B cell (primary cell): ENCODE measurements around the gene CBX1. TPM values are rescaled to one million over a fixed set of nuclear protein-coding genes. Genes with fewer than 3 reads are reported as not detected.
A peak's percentile ranks its signal among the peaks of the same experiment; 100 is the strongest.

ENCODE experiments used
- ATAC-seq: fragments of 200-7000 bp; cut with Tn5 transposase; one replicate; pipeline ENCODE4 v1.10.0; 2021; ENCODE audit warnings: low read depth, mild to moderate bottlenecking, moderate number of reproducible peaks, moderate library complexity
- CTCF ChIA-PET: fragments of 350-600 bp; sonication (Branson Sonifier 250); formaldehyde crosslinking; loops from one replicate; lab custom pipeline; 2021; ENCODE audit warnings: antibody characterized with exemption, inconsistent platforms; lab: Charles Lee
- POLR2A ChIA-PET: fragments of 350-600 bp; sonication (Branson Sonifier 250); formaldehyde crosslinking; loops from one replicate; lab custom pipeline; 2021; ENCODE audit warnings: antibody characterized with exemption; lab: Charles Lee
- DNase-seq: peaks from one replicate; pipeline ENCODE4 v3.0.0; 2013
- H2AFZ ChIP-seq: 2 replicates; pipeline ENCODE4 v1.6.1; 2012; ENCODE audit warnings: mild to moderate bottlenecking, low read depth, low read length; ENCODE audit not compliant: insufficient read depth, poor library complexity, severe bottlenecking
- H3K27ac ChIP-seq, 2 donors: 1 replicate in 1 of 2; 2 replicates in 1 of 2; pipeline ENCODE4 v1.5.1; 2012 to 2013; ENCODE audit warnings: low read length in 2 of 2, mild to moderate bottlenecking in 2 of 2, moderate library complexity in 1 of 2
- H3K27me3 ChIP-seq, 4 experiments: fragments of 200-600 bp in 1 of 4; sonication (generic) in 1 of 4; replicated peaks in 1 of 4; 1 replicate in 2 of 4; 2 replicates in 2 of 4; pipeline versions ENCODE4 v1.6.1 to v1.7.0; 2013 to 2016; ENCODE audit warnings: low read length in 3 of 4, mild to moderate bottlenecking in 2 of 4, mixed read lengths in 1 of 4, moderate library complexity in 1 of 4; ENCODE audit not compliant: insufficient read depth in 4 of 4, control insufficient read depth in 3 of 4; ENCODE audit errors: control extremely low read depth in 1 of 4
- H3K36me3 ChIP-seq, 2 experiments: replicated peaks in 1 of 2; 1 replicate in 1 of 2; 2 replicates in 1 of 2; pipeline versions ENCODE4 v1.6.1 to v1.7.1; 2013; ENCODE audit warnings: low read length in 1 of 2; ENCODE audit not compliant: insufficient read depth in 2 of 2, control insufficient read depth in 1 of 2; ENCODE audit errors: control extremely low read depth in 1 of 2, extremely low read depth in 1 of 2
- H3K4me1 ChIP-seq, 2 donors: fragments of 200-600 bp in 1 of 2; sonication (generic) in 1 of 2; 1 replicate in 1 of 2; 2 replicates in 1 of 2; pipeline versions ENCODE4 v1.5.1 to v1.6.1; 2013 to 2017; ENCODE audit warnings: low read length in 2 of 2; ENCODE audit not compliant: control insufficient read depth in 2 of 2, insufficient read depth in 2 of 2
- H3K4me2 ChIP-seq: replicated peaks from 2 replicates; pipeline ENCODE3; 2012; ENCODE audit warnings: mild to moderate bottlenecking, low read depth, low read length; ENCODE audit not compliant: poor library complexity, severe bottlenecking
- H3K4me3 ChIP-seq, 5 experiments: fragments of 200-600 bp in 1 of 5; sonication (generic) in 1 of 5; 1 replicate in 3 of 5; 2 replicates in 2 of 5; pipeline versions ENCODE4 v1.5.1 to v1.7.0; 2011 to 2016; ENCODE audit warnings: low read length in 4 of 5, mild to moderate bottlenecking in 4 of 5, low read depth in 2 of 5, control low read depth in 1 of 5, moderate library complexity in 1 of 5; ENCODE audit not compliant: insufficient read depth in 1 of 5; ENCODE audit errors: control extremely low read depth in 1 of 5, extremely low read depth in 1 of 5
- H3K79me2 ChIP-seq: fragments of 200-600 bp; sonication (generic); one replicate; pipeline ENCODE4 v1.6.0; 2016; ENCODE audit warnings: low read length; ENCODE audit not compliant: control insufficient read depth, insufficient read depth
- H3K9ac ChIP-seq: fragments of 200-600 bp; sonication (generic); 2 replicates; pipeline ENCODE4 v1.6.1; 2017; ENCODE audit warnings: mild to moderate bottlenecking, low read length, moderate library complexity
- H3K9me3 ChIP-seq, 3 donors: one replicate each; pipeline versions ENCODE4 v1.6.1 to v1.7.1; 2013; ENCODE audit warnings: low read length in 2 of 3; ENCODE audit not compliant: control insufficient read depth in 2 of 3, insufficient read depth in 1 of 3; ENCODE audit errors: control extremely low read depth in 1 of 3
- H4K20me1 ChIP-seq: 2 replicates; pipeline ENCODE4 v1.6.0; 2012; ENCODE audit warnings: mild to moderate bottlenecking, low read length; ENCODE audit not compliant: insufficient read depth, control insufficient read depth, poor library complexity, severe bottlenecking
- H3K27ac Mint-ChIP-seq: one replicate; pipeline ENCODE4 v1.8.0; 2021; ENCODE audit warnings: mixed read lengths
- H3K27me3 Mint-ChIP-seq: one replicate; pipeline ENCODE4 v1.8.0; 2021; ENCODE audit warnings: mixed read lengths
- H3K4me1 Mint-ChIP-seq: one replicate; pipeline ENCODE4 v1.8.0; 2021; ENCODE audit warnings: mixed read lengths
- H3K4me3 Mint-ChIP-seq: one replicate; pipeline ENCODE4 v1.8.0; 2021; ENCODE audit warnings: mixed read lengths
- H3K9me3 Mint-ChIP-seq: one replicate; pipeline ENCODE4 v1.8.0; 2022; ENCODE audit warnings: mixed read lengths; ENCODE audit not compliant: insufficient read depth
- EZH2 ChIP-seq: IDR thresholded peaks from 2 replicates; pipeline ENCODE4 v1.6.1; 2012; ENCODE audit warnings: borderline replicate concordance, low read depth, mild to moderate bottlenecking, moderate library complexity, low read length; ENCODE audit not compliant: insufficient read depth, poor library complexity, severe bottlenecking
- WGBS: methylation state at CpG from one replicate; pipeline ENCODE4 v1.1.5; 2013; ENCODE audit warnings: missing lambda C conversion rate; ENCODE audit not compliant: insufficient coverage; 5-methylcytosine and 5-hydroxymethylcytosine counted together
- intact Hi-C: fragments of 100-400 bp; cut with micrococcal nuclease; formaldehyde crosslinking; loops from one replicate; pipeline ENCODE4 v1.10.0; 2022
- polyA plus RNA-seq: library from polyadenylated mRNA; depleted of rRNA; stranded (reverse); fragments of >200 nt; gene quantifications from 2 replicates; pipeline ENCODE4 v1.2.3, GENCODE V29; 2012
- total RNA-seq, 2 donors: library from RNA; stranded (reverse); fragments of 120-200 nt in 1 of 2; gene quantifications; 1 replicate in 1 of 2; 2 replicates in 1 of 2; pipeline versions ENCODE4 v1.2.3 to v1.2.4, GENCODE V29; 2013 to 2022
- TF ChIP-seq, protein P1 (sequence below): fragments of 200-600 bp; IDR thresholded peaks from one replicate; pipeline ENCODE4 v1.8.0; 2022; ENCODE audit warnings: antibody characterized with exemption, mild to moderate bottlenecking

Gene CBX1
- total and polyA plus RNA-seq, 2 donors (not counting 1 experiment from before 2014, with no cell fraction given): 9.4 to 33.1 TPM

DNA sequence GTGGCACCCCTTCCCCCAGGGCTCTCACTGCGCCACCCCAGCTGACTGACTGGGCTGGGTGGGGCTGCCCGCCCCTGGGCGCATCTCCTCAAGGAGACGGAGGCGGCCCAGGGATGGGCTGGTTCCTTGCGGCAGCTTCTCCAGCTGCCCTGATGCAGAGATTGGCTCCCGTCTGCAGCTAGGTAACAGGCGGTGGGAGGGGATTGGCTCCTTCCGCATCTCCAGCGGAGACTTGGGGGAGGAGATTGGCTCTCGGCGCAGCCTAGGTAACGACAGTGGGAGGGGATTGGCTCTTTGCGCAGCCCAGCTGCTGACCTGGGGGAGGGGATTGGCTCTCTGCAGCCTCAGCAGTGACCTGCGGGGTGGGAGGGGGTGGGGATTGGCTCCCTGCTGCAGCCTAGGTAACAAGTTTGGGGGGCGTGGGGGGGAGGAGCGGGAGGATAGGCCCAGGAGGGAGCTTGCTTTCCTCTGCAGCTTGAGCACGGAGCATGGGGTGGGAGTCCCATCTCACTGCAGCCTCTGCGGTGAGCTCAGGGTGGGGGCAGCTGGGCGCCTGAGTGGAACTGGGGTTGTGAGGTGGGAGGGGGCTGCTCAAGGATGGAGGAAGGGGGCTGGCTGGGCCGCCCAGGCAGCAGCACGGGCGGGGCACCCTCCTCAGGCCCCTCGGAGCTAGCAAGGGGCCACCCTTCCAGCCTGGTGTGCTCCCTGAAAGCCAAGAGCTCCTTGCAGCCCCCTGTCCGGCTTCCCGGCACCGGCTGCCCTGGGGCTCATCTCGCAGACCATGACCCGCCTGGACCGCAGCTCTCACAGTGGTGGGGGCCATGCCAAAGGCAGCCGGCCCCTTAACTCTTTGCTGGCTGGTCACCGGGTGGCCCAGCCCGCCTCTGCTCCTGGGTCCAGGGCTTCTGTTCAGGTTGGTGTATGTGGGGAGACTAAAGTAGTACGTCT, 46.8 kb downstream of the CBX1 start:
- Histone ChIP-seq H3K9ac (no peak overlapping the region), H4K20me1 (peaks cover 69% of the 10 kb centered on the region), H2AFZ (no peak overlapping the region), H3K79me2 (peaks cover 68% of the 10 kb centered on the region), H3K9me3 (no peaks in the 10 kb centered on the region), H3K27ac (peak overlapping the region in 1 of 2 donors; percentile 76), H3K4me2 (peak overlapping the region; percentile 63), H3K27me3 (no peaks in the 10 kb centered on the region), H3K36me3 (peaks cover 4 to 69% of the 10 kb centered on the region in 2 experiments), H3K4me1 (peaks cover 31 to 41% of the 10 kb centered on the region in 2 donors), H3K4me3 (no peak overlapping the region)
- Mint-ChIP-seq H3K4me3 (peak overlapping the region; percentile 77), H3K9me3 (no peaks in the 10 kb centered on the region), H3K27me3 (no peaks in the 10 kb centered on the region), H3K4me1 (peaks cover 62% of the 10 kb centered on the region), H3K27ac (peak overlapping the region; percentile 91)
- intact Hi-C loops: no loop called here
- DNase-seq: no peak
- no peak for TF ChIP-seq EZH2
- TF ChIP-seq, protein P1, sequence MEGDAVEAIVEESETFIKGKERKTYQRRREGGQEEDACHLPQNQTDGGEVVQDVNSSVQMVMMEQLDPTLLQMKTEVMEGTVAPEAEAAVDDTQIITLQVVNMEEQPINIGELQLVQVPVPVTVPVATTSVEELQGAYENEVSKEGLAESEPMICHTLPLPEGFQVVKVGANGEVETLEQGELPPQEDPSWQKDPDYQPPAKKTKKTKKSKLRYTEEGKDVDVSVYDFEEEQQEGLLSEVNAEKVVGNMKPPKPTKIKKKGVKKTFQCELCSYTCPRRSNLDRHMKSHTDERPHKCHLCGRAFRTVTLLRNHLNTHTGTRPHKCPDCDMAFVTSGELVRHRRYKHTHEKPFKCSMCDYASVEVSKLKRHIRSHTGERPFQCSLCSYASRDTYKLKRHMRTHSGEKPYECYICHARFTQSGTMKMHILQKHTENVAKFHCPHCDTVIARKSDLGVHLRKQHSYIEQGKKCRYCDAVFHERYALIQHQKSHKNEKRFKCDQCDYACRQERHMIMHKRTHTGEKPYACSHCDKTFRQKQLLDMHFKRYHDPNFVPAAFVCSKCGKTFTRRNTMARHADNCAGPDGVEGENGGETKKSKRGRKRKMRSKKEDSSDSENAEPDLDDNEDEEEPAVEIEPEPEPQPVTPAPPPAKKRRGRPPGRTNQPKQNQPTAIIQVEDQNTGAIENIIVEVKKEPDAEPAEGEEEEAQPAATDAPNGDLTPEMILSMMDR: no peak
- ATAC-seq: no peak
- WGBS: 96% methylated on average over 33 of the region's 34 CpGs
- ChIA-PET CTCF (interaction anchor here (1.4 to 5.1 kb wide), 9 partner anchors 18 to 78 kb away, joined by 3 to 28 read pairs (median 5); no protein-coding TSS in a partner anchor), POLR2A (interaction anchor here (0.6 kb wide), 1 partner anchor 19 kb away, joined by 6 read pairs; no protein-coding TSS in a partner anchor)
